Neural cell (in vitro differentiated cells): Measurements from ENCODE around the gene STX12. TPM values are rescaled to one million over a fixed set of nuclear protein-coding genes. Genes with fewer than 3 reads are reported as not detected.

Experiments
- H2AFZ ChIP-seq: fragments of 200-600, 300-800 bp; sonication (generic), shearing (Covaris generic); 2 replicates; pipeline ENCODE4 v1.6.0; 2014; ENCODE audit warnings: low read depth, mild to moderate bottlenecking, antibody characterized with exemption, low read length, moderate library complexity
- H3F3A ChIP-seq: fragments of 200-600 bp; shearing (Covaris generic); 2 replicates; pipeline ENCODE4 v1.6.1; 2016; ENCODE audit warnings: mild to moderate bottlenecking, moderate library complexity, mixed read lengths, antibody characterized with exemption, low read length; ENCODE audit not compliant: insufficient read depth, poor library complexity, severe bottlenecking
- H3K27ac ChIP-seq: fragments of 200-600, 300-800 bp; sonication (generic), shearing (Covaris generic); 2 replicates; pipeline ENCODE4 v1.5.1; 2014; ENCODE audit warnings: mild to moderate bottlenecking, low read length, moderate library complexity
- H3K27me3 ChIP-seq: fragments of 300-800, 200-600 bp; sonication (generic), shearing (Covaris generic); 2 replicates; pipeline ENCODE4 v1.6.0; 2014; ENCODE audit warnings: mild to moderate bottlenecking, low read depth, low read length, moderate library complexity; ENCODE audit not compliant: insufficient read depth
- H3K36me3 ChIP-seq: fragments of 300-800, 200-600 bp; sonication (generic), shearing (Covaris generic); 2 replicates; pipeline ENCODE4 v1.5.1; 2014; ENCODE audit warnings: mild to moderate bottlenecking, antibody characterized with exemption, low read length, moderate library complexity; ENCODE audit not compliant: insufficient read depth
- H3K4me2 ChIP-seq: fragments of 300-800, 200-600 bp; sonication (generic), shearing (Covaris generic); 2 replicates; pipeline ENCODE4 v1.6.0; 2014; ENCODE audit warnings: mild to moderate bottlenecking, low read length
- H3K4me3 ChIP-seq: fragments of 300-800, 200-600 bp; sonication (generic), shearing (Covaris generic); 2 replicates; pipeline ENCODE4 v1.5.1; 2014; ENCODE audit warnings: mild to moderate bottlenecking, low read length, moderate library complexity
- H3K79me2 ChIP-seq: fragments of 200-600 bp; shearing (Covaris generic); replicated peaks from 2 replicates; pipeline ENCODE4 v1.6.0; 2014; ENCODE audit warnings: mild to moderate bottlenecking, low read length, moderate library complexity; ENCODE audit not compliant: insufficient read depth
- H3K9ac ChIP-seq: fragments of 300-800, 200-600 bp; sonication (generic), shearing (Covaris generic); 2 replicates; pipeline ENCODE4 v1.6.1; 2016; ENCODE audit warnings: mild to moderate bottlenecking, low read length, mixed read lengths
- H3K9me2 ChIP-seq: fragments of 200-600 bp; shearing (Covaris generic); 2 replicates; pipeline ENCODE4 v1.6.1; 2016; ENCODE audit warnings: mild to moderate bottlenecking, low read length, mixed read lengths; ENCODE audit not compliant: insufficient read depth
- H3K9me3 ChIP-seq: fragments of 200-600, 300-800 bp; sonication (generic), shearing (Covaris generic); 2 replicates; pipeline ENCODE4 v1.6.1; 2016; ENCODE audit warnings: mild to moderate bottlenecking, mixed run types, low read length, moderate library complexity, mixed read lengths
- H4K20me1 ChIP-seq: fragments of 200-600 bp; shearing (Covaris generic); 2 replicates; pipeline ENCODE4 v1.6.1; 2016; ENCODE audit warnings: mild to moderate bottlenecking, mixed run types; ENCODE audit not compliant: insufficient read depth
- EP300 ChIP-seq: fragments of 450-650 bp; conservative IDR thresholded peaks from 2 replicates; pipeline ENCODE4 v1.6.1; 2014; ENCODE audit warnings: antibody characterized with exemption, mild to moderate bottlenecking, moderate library complexity; ENCODE audit not compliant: poor library complexity, severe bottlenecking
- EZH2 ChIP-seq: fragments of 200-600, 300-800 bp; shearing (Covaris generic), sonication (generic); IDR thresholded peaks from 2 replicates; pipeline ENCODE4 v1.6.1; 2014; ENCODE audit warnings: antibody characterized with exemption, low read length, borderline replicate concordance, mild to moderate bottlenecking; ENCODE audit not compliant: insufficient read depth, poor library complexity, severe bottlenecking
- MXI1 ChIP-seq: fragments of 450-650 bp; conservative IDR thresholded peaks from 2 replicates; pipeline ENCODE4 v1.6.1; 2014; ENCODE audit warnings: antibody characterized with exemption, mild to moderate bottlenecking; ENCODE audit not compliant: poor library complexity, severe bottlenecking
- POLR2AphosphoS5 ChIP-seq: IDR thresholded peaks from 2 replicates; pipeline ENCODE4 v1.6.1; 2012
- RAD21 ChIP-seq: fragments of 450-650 bp; conservative IDR thresholded peaks from 2 replicates; pipeline ENCODE4 v1.6.1; 2014; ENCODE audit warnings: antibody characterized with exemption, mild to moderate bottlenecking, moderate library complexity
- SMC3 ChIP-seq: fragments of 450-650 bp; conservative IDR thresholded peaks from 2 replicates; pipeline ENCODE4 v1.6.1; 2014; ENCODE audit warnings: antibody characterized with exemption, mild to moderate bottlenecking, moderate library complexity; ENCODE audit not compliant: poor library complexity
- TAF1 ChIP-seq: IDR thresholded peaks from 2 replicates; pipeline ENCODE4 v1.6.1; 2012; ENCODE audit warnings: low read depth
- polyA plus RNA-seq: library from polyadenylated mRNA; depleted of rRNA; stranded (reverse); fragments of >200 nt; gene quantifications from 2 replicates; pipeline ENCODE4 v1.2.3, GENCODE V29; 2014
- TF ChIP-seq, protein P1 (sequence below): IDR thresholded peaks from 2 replicates; pipeline ENCODE4 v1.6.1; 2012; ENCODE audit warnings: borderline replicate concordance
- TF ChIP-seq, protein P2 (sequence below): fragments of 450-650 bp; IDR thresholded peaks from 2 replicates; pipeline ENCODE4 v1.5.1; 2014; ENCODE audit warnings: antibody characterized with exemption, mild to moderate bottlenecking, moderate library complexity; ENCODE audit not compliant: poor library complexity, severe bottlenecking

STX12 gene
- polyA plus RNA-seq, 1 donor from 2014 or later = 171 TPM

DNA sequence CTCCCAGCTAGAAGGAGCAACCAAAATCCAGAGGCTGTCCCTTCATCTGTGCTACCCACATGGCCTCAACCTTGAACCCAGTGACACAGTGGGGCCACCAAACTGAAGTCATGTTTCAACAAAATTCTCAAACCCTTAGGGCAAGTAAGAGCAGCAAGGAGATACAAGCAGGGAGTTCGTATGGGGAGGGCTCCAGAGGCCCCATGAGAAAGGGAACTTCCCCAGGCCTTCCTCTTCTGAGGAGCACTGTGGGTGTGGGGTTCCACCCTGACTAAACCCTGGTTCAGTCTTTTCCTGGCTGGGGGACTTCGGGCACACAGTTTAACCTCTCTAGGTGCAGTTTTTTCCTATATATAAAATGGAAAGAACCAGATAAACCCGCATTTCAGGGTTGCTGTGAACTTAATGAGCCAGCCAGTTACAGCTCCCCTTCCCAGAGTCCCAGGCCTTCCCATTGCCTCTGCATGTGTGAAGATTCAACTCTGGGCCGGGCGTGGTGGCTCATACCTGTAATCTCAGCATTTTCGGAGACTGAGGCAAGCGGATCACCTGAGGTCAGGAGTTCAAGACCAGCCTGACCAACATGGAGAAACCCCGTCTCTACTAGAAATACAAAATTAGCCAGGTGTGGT, 91.4 kb downstream of the STX12 start:
- H3K36me3 ChIP-seq = no peaks in the 10 kb centered on the region
- no peaks in the 10 kb centered on the region for H3K9me2 ChIP-seq
- H3K4me2 ChIP-seq = no peak overlapping the region
- no peak overlapping the region for H3K27ac ChIP-seq
- no peaks in the 10 kb centered on the region for H3K79me2 ChIP-seq
- no peak overlapping the region for H3K4me3 ChIP-seq
- no peaks in the 10 kb centered on the region for H3F3A ChIP-seq
- no peaks in the 10 kb centered on the region for H3K9me3 ChIP-seq
- no peaks in the 10 kb centered on the region for H4K20me1 ChIP-seq
- H3K9ac ChIP-seq = no peak overlapping the region
- H2AFZ ChIP-seq = no peak overlapping the region
- H3K27me3 ChIP-seq = no peaks in the 10 kb centered on the region
- TF ChIP-seq, protein P1, sequence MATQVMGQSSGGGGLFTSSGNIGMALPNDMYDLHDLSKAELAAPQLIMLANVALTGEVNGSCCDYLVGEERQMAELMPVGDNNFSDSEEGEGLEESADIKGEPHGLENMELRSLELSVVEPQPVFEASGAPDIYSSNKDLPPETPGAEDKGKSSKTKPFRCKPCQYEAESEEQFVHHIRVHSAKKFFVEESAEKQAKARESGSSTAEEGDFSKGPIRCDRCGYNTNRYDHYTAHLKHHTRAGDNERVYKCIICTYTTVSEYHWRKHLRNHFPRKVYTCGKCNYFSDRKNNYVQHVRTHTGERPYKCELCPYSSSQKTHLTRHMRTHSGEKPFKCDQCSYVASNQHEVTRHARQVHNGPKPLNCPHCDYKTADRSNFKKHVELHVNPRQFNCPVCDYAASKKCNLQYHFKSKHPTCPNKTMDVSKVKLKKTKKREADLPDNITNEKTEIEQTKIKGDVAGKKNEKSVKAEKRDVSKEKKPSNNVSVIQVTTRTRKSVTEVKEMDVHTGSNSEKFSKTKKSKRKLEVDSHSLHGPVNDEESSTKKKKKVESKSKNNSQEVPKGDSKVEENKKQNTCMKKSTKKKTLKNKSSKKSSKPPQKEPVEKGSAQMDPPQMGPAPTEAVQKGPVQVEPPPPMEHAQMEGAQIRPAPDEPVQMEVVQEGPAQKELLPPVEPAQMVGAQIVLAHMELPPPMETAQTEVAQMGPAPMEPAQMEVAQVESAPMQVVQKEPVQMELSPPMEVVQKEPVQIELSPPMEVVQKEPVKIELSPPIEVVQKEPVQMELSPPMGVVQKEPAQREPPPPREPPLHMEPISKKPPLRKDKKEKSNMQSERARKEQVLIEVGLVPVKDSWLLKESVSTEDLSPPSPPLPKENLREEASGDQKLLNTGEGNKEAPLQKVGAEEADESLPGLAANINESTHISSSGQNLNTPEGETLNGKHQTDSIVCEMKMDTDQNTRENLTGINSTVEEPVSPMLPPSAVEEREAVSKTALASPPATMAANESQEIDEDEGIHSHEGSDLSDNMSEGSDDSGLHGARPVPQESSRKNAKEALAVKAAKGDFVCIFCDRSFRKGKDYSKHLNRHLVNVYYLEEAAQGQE = no peak
- TF ChIP-seq TAF1 = no peak
- TF ChIP-seq, protein P2, sequence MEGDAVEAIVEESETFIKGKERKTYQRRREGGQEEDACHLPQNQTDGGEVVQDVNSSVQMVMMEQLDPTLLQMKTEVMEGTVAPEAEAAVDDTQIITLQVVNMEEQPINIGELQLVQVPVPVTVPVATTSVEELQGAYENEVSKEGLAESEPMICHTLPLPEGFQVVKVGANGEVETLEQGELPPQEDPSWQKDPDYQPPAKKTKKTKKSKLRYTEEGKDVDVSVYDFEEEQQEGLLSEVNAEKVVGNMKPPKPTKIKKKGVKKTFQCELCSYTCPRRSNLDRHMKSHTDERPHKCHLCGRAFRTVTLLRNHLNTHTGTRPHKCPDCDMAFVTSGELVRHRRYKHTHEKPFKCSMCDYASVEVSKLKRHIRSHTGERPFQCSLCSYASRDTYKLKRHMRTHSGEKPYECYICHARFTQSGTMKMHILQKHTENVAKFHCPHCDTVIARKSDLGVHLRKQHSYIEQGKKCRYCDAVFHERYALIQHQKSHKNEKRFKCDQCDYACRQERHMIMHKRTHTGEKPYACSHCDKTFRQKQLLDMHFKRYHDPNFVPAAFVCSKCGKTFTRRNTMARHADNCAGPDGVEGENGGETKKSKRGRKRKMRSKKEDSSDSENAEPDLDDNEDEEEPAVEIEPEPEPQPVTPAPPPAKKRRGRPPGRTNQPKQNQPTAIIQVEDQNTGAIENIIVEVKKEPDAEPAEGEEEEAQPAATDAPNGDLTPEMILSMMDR = no peak
- no peak for TF ChIP-seq RAD21
- TF ChIP-seq SMC3 = no peak
- no peak for TF ChIP-seq EZH2
- TF ChIP-seq POLR2AphosphoS5 = no peak
- no peak for TF ChIP-seq MXI1
- no peak for TF ChIP-seq EP300

DNA sequence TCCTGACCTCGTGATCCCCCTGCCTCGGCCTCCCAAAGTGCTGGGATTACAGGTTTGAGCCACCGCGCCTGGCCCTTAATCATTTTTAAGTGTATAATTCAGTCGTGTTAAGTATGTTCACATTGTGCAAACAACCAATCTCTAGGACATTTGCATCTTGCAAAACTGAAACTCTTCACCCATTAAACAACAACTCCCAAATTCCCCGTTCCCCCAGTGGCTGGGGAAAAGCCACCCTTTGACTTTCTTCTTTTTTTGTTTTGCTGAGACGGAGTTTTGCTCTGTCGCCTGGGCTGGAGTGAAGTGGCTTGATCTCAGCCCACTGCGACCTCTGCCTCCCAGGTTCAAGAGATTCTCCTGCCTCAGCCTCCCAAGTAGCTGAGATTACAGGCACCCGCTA, 92.8 kb downstream of the STX12 start:
- no peaks in the 10 kb centered on the region for H3K79me2 ChIP-seq
- H2AFZ ChIP-seq = no peak overlapping the region
- no peak overlapping the region for H3K4me2 ChIP-seq
- H4K20me1 ChIP-seq = no peaks in the 10 kb centered on the region
- H3K36me3 ChIP-seq = no peaks in the 10 kb centered on the region
- H3K4me3 ChIP-seq = no peak overlapping the region
- no peak for TF ChIP-seq RAD21
- TF ChIP-seq, protein P2 = no peak
- no peak overlapping the region for H3K9ac ChIP-seq
- H3K9me3 ChIP-seq = no peaks in the 10 kb centered on the region
- H3K27ac ChIP-seq = no peak overlapping the region
- H3K9me2 ChIP-seq = no peaks in the 10 kb centered on the region
- H3K27me3 ChIP-seq = no peaks in the 10 kb centered on the region
- H3F3A ChIP-seq = no peaks in the 10 kb centered on the region
